RWPE2 (cell line): ENCODE results near the gene BRINP3.

Experiments
- ATAC-seq: fragments of 200-7000 bp; cut with Tn5 transposase; 3 replicates; pipeline ENCODE4 v1.9.1; 2021; ENCODE audit warnings: low read depth
- DNase-seq: peaks from one replicate; pipeline ENCODE4 v3.0.0-alpha.2; 2020; ENCODE audit warnings: low spot score
- H3K27ac ChIP-seq: fragments of 450-650 bp; 2 replicates; pipeline ENCODE4 v1.5.1; 2017; ENCODE audit warnings: mild to moderate bottlenecking; ENCODE audit not compliant: poor library complexity, severe bottlenecking
- H3K27me3 ChIP-seq: fragments of 250-450 bp; sonication (Bioruptor Pico); 2 replicates; pipeline ENCODE4 v1.5.1; 2021; ENCODE audit warnings: mild to moderate bottlenecking, moderate library complexity; ENCODE audit not compliant: insufficient read depth, poor library complexity, severe bottlenecking
- H3K36me3 ChIP-seq: fragments of 250-450 bp; sonication (Bioruptor Pico); 2 replicates; pipeline ENCODE4 v1.5.1; 2020; ENCODE audit warnings: low read depth, mild to moderate bottlenecking, moderate library complexity
- H3K4me1 ChIP-seq: fragments of 250-450 bp; sonication (Bioruptor Pico); 2 replicates; pipeline ENCODE4 v1.5.1; 2021; ENCODE audit warnings: mild to moderate bottlenecking, moderate library complexity; ENCODE audit not compliant: insufficient read depth, poor library complexity, severe bottlenecking
- H3K4me3 ChIP-seq: fragments of 250-450 bp; sonication (Bioruptor Pico); 2 replicates; pipeline ENCODE4 v1.5.1; 2021; ENCODE audit warnings: mild to moderate bottlenecking, moderate library complexity; ENCODE audit not compliant: severe bottlenecking
- H3K9me3 ChIP-seq: fragments of 250-450 bp; sonication (Bioruptor Pico); 2 replicates; pipeline ENCODE4 v1.5.1; 2021; ENCODE audit warnings: mild to moderate bottlenecking, moderate library complexity; ENCODE audit not compliant: severe bottlenecking
- TF ChIP-seq, protein P1 (sequence below): fragments of 450-650 bp; IDR thresholded peaks from one replicate; pipeline ENCODE4 v1.5.1; 2017; ENCODE audit warnings: mild to moderate bottlenecking, moderate library complexity; ENCODE audit not compliant: poor library complexity, severe bottlenecking

BRINP3 gene

DNA sequence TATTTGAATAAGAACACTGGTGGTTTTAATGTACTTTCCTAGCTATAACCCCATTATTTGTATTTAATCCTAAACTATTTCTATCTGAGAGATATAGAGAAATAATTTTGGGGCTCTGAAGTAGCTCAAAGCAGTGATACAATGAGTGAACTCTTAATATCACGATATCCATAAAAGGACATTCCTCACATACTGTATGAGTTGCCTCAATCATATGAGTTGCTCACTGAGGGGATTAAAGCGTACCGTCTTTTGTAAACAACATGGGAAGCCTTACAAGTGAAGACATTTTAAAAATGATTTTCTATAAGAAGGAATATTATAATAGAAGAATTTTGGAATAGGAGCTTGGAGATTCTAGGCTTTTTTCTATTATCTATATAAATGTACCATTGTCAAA lies 21.5 kb downstream of the BRINP3 start:
- ATAC-seq (no peak), DNase-seq (no peak)
- no peaks in the 10 kb centered on the region for H3K9me3 ChIP-seq
- H3K27ac ChIP-seq = no peak overlapping the region
- no peaks in the 10 kb centered on the region for H3K36me3 ChIP-seq
- no peaks in the 10 kb centered on the region for H3K4me1 ChIP-seq
- H3K4me3 ChIP-seq = no peak overlapping the region
- no peaks in the 10 kb centered on the region for H3K27me3 ChIP-seq
- TF ChIP-seq, protein P1, sequence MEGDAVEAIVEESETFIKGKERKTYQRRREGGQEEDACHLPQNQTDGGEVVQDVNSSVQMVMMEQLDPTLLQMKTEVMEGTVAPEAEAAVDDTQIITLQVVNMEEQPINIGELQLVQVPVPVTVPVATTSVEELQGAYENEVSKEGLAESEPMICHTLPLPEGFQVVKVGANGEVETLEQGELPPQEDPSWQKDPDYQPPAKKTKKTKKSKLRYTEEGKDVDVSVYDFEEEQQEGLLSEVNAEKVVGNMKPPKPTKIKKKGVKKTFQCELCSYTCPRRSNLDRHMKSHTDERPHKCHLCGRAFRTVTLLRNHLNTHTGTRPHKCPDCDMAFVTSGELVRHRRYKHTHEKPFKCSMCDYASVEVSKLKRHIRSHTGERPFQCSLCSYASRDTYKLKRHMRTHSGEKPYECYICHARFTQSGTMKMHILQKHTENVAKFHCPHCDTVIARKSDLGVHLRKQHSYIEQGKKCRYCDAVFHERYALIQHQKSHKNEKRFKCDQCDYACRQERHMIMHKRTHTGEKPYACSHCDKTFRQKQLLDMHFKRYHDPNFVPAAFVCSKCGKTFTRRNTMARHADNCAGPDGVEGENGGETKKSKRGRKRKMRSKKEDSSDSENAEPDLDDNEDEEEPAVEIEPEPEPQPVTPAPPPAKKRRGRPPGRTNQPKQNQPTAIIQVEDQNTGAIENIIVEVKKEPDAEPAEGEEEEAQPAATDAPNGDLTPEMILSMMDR = no peak

DNA sequence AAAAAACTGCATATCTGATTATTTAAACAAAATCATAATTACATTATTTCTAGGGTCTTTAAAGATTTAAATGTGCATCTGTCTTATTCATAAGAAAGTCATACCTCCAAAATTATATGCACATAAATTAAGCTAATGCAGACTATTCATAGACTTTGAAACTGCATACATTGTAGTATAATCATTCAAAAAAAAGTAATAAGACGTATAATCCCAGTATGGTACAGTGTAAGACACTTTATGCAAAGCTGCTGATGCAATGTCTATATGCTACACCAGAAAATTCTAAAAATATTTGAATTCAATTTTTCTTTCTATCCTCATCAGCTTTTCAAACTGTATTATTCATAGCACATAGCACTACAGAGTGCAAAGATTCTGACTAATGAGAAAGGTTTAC lies 22.0 kb downstream of the BRINP3 start:
- no peaks in the 10 kb centered on the region for H3K9me3 ChIP-seq
- no peak overlapping the region for H3K27ac ChIP-seq
- DNase-seq (no peak), ATAC-seq (no peak)
- TF ChIP-seq, protein P1 = no peak
- no peaks in the 10 kb centered on the region for H3K4me1 ChIP-seq
- no peak overlapping the region for H3K4me3 ChIP-seq
- H3K36me3 ChIP-seq = no peaks in the 10 kb centered on the region
- no peaks in the 10 kb centered on the region for H3K27me3 ChIP-seq

DNA sequence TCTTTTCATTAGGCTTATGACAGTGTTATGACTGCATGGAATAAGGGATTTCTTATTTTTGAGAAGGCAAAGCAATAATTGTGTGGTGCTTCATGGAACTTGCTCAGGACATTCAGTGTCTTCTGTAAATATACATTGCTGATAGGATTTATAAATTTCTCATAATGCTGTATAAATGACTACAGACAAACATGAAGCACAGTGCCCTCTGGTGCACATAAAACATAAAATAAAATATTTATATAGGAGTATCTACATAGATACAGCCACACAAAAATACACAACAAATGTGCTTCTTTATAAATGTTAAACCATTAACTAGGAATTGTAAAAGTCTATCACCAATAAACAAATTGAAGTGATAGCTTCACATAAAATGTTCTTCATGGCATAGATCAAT lies 24.1 kb downstream of the BRINP3 start:
- Histone ChIP-seq H3K27me3 (peaks cover under 1% of the 10 kb centered on the region), H3K27ac (no peak overlapping the region), H3K4me1 (no peaks in the 10 kb centered on the region), H3K9me3 (no peaks in the 10 kb centered on the region), H3K36me3 (no peaks in the 10 kb centered on the region), H3K4me3 (no peak overlapping the region)
- DNase-seq (no peak), ATAC-seq (no peak)
- TF ChIP-seq, protein P1 = peak; percentile 25

DNA sequence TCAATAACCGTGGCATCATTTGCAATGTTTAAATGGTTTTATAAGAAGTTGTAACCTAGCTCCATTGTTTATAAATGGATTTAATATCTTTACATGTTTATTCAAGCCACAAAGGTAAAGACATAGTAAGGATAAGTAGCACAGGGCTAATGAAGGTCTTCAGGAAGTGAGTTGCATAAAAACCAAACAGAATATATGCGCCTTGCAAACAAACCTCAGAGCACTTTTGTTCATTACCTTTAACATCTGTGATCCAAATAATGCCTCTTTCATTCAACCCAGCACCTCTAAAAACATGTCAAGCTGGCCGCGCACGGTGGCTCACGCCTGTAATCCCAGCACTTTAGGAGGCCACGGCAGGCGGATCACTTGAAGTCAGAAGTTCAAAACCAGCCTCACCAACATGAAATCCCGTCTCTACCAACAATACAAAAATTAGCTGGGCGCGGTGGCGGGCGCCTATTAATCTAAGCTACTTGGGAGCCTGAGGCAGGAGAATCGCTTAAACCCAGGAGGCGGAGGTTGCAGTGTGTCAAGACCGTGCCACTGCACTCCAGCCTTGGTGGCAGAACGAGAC lies 25.3 kb downstream of the BRINP3 start:
- DNase-seq (no peak), ATAC-seq (no peak)
- Histone ChIP-seq H3K27ac (no peak overlapping the region), H3K27me3 (peaks cover 5% of the 10 kb centered on the region), H3K9me3 (no peaks in the 10 kb centered on the region), H3K36me3 (no peaks in the 10 kb centered on the region), H3K4me1 (no peaks in the 10 kb centered on the region), H3K4me3 (no peak overlapping the region)
- TF ChIP-seq, protein P1 = no peak

DNA sequence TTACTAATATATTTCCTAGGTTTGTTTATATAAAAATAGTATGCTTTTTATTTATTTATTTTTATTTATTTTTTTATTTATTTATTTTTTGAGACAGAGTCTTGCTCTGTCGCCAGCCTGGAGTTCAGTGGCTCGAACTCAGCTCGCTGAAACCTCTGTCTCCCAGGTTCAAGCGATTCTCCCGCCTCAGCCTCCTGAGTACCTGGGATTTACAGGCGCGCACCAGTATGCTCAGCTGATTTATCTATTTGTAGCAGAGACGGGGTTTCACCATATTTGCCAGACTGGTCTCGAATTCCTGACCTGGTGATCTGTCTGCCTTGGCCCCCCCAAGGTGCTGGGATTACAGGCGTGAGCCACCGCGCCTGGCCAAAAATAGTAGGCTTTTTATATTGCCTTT lies 33.2 kb downstream of the BRINP3 start:
- Histone ChIP-seq H3K36me3 (no peaks in the 10 kb centered on the region), H3K4me1 (no peaks in the 10 kb centered on the region), H3K4me3 (no peak overlapping the region), H3K9me3 (no peaks in the 10 kb centered on the region), H3K27ac (no peak overlapping the region), H3K27me3 (peaks cover 5% of the 10 kb centered on the region)
- ATAC-seq = no peak
- DNase-seq = no peak
- TF ChIP-seq, protein P1 = no peak
